HG03045 (cell line): ENCODE data around the gene RAP1A.
A peak's percentile ranks its signal among the peaks of the same experiment; 100 is the strongest.
"Not testable (repeated sequence)": the region's sequence is repeated elsewhere in the genome, so short reads cannot be mapped to it uniquely, and the experiment has no call there.

Source experiments
- ATAC-seq: cut with Tn5 transposase; IDR thresholded peaks from one replicate; pipeline ENCODE4 v1.9.1; 2021; ENCODE audit warnings: mild to moderate bottlenecking, moderate library complexity; ENCODE audit not compliant: unreplicated experiment

Gene RAP1A

GRCh38 chr1:111735321-111735720 is 115.7 kb downstream of the RAP1A start:
- no peak for ATAC-seq

- no peak for ATAC-seq
Observed at GRCh38 chr1:111735858-111736544, 116.4 kb downstream of the RAP1A start.

GRCh38 chr1:111736548-111737215 is 117.1 kb downstream of the RAP1A start:
- ATAC-seq: no peak

GRCh38 chr1:111737216-111738132 is 117.9 kb downstream of the RAP1A start:
- ATAC-seq: no peak

- ATAC-seq: no peak
Observed at GRCh38 chr1:111738133-111738435, 118.5 kb downstream of the RAP1A start.

- peak; percentile 46 for ATAC-seq
Observed at GRCh38 chr1:111738436-111739193, 119.0 kb downstream of the RAP1A start.

- ATAC-seq: peak; percentile 85
Observed at GRCh38 chr1:111739194-111739924, 119.8 kb downstream of the RAP1A start, which contains the start of gene INKA2. Gene INKA2, minus strand, starts transcription at chr1:111739395. Its CDS starts 153 bp downstream, at chr1:111739242.

- no peak for ATAC-seq
Observed at GRCh38 chr1:111739925-111740765, 120.6 kb downstream of the RAP1A start.

- not testable (repeated sequence) for ATAC-seq
Observed at GRCh38 chr1:111742292-111742691, 122.7 kb downstream of the RAP1A start.

- no peak for ATAC-seq
Observed at GRCh38 chr1:111742938-111743549, 123.5 kb downstream of the RAP1A start.

GRCh38 chr1:111743679-111744101 is 124.1 kb downstream of the RAP1A start:
- no peak for ATAC-seq

- ATAC-seq: no peak
Observed at GRCh38 chr1:111745675-111746613, 126.4 kb downstream of the RAP1A start.

- no peak for ATAC-seq
Observed at GRCh38 chr1:111746614-111746999, 127.0 kb downstream of the RAP1A start.

GRCh38 chr1:111747282-111747734 is 127.7 kb downstream of the RAP1A start:
- ATAC-seq: no peak

- ATAC-seq: no peak
Observed at GRCh38 chr1:111747947-111748346, 128.4 kb downstream of the RAP1A start.

GRCh38 chr1:111749628-111750027 is 130.0 kb downstream of the RAP1A start:
- ATAC-seq: no peak

- no peak for ATAC-seq
Observed at GRCh38 chr1:111750856-111751255, 131.3 kb downstream of the RAP1A start.
